IMR-90 (cell line): ENCODE data around the gene SOCS3. TPM values are rescaled to one million over a fixed set of nuclear protein-coding genes. Genes with fewer than 3 reads are reported as not detected.

Experiments
- ATAC-seq: fragments of 200-7000 bp; cut with Tn5 transposase; 2 replicates; pipeline ENCODE4 v1.9.1; 2020; ENCODE audit warnings: low read depth, mild to moderate bottlenecking, moderate library complexity
- BruUV-seq: library from RNA; stranded (reverse); fragments of 400-500 nt; replicated peaks from 2 replicates; lab custom pipeline; 2021; lab: Mats Ljungman, UMichigan
- CTCF ChIA-PET: fragments of 300-600 bp; formaldehyde crosslinking; extraction: SDS; loops from one replicate; lab custom pipeline; 2021; ENCODE audit warnings: antibody characterized with exemption; lab: Yijun Ruan, JAX
- POLR2A ChIA-PET: fragments of 300-600 bp; sonication (Branson Sonifier 250); formaldehyde crosslinking; loops from one replicate; lab custom pipeline; 2022; ENCODE audit warnings: antibody characterized with exemption; ENCODE audit not compliant: unreplicated experiment; lab: Charles Lee
- DNase-seq: peaks from one replicate; pipeline ENCODE4 v3.0.0; 2013
- H2AFZ ChIP-seq: replicated peaks from 2 replicates; pipeline ENCODE3; 2013; ENCODE audit warnings: low read length, mild to moderate bottlenecking; ENCODE audit not compliant: poor library complexity
- H2AK5ac ChIP-seq: 2 replicates; pipeline ENCODE4 v1.6.1; 2013; ENCODE audit warnings: low read depth, low read length, inconsistent platforms
- H2AK9ac ChIP-seq: replicated peaks from 2 replicates; pipeline ENCODE3; 2013; ENCODE audit warnings: mild to moderate bottlenecking, low read depth, low read length, moderate library complexity; ENCODE audit not compliant: poor library complexity
- H2BK120ac ChIP-seq: 2 replicates; pipeline ENCODE4 v1.6.1; 2013; ENCODE audit warnings: low read depth, low read length, inconsistent platforms
- H2BK15ac ChIP-seq: 3 replicates; pipeline ENCODE4 v1.6.1; 2013; ENCODE audit warnings: low read depth, low read length, inconsistent platforms
- H2BK20ac ChIP-seq: 2 replicates; pipeline ENCODE4 v1.6.1; 2013; ENCODE audit warnings: low read depth, mild to moderate bottlenecking, inconsistent platforms, low read length, moderate library complexity
- H2BK5ac ChIP-seq: 2 replicates; pipeline ENCODE4 v1.6.1; 2013; ENCODE audit warnings: mild to moderate bottlenecking, low read depth, low read length, inconsistent platforms; ENCODE audit not compliant: poor library complexity, severe bottlenecking
- H3K14ac ChIP-seq: replicated peaks from 2 replicates; pipeline ENCODE4 v1.6.1; 2013; ENCODE audit warnings: low read depth, low read length, inconsistent platforms
- H3K18ac ChIP-seq: 2 replicates; pipeline ENCODE4 v1.6.1; 2013; ENCODE audit warnings: low read depth, low read length, control low read depth
- H3K23ac ChIP-seq: 2 replicates; pipeline ENCODE4 v1.6.1; 2013; ENCODE audit warnings: low read depth, low read length, inconsistent platforms
- H3K27ac ChIP-seq: 2 replicates; pipeline ENCODE4 v1.5.1; 2013; ENCODE audit warnings: mild to moderate bottlenecking, control low read depth, low read length; ENCODE audit not compliant: insufficient read depth
- H3K27me3 ChIP-seq: 2 replicates; pipeline ENCODE4 v1.6.1; 2013; ENCODE audit warnings: low read length; ENCODE audit not compliant: control insufficient read depth, insufficient read depth
- H3K36me3 ChIP-seq: 2 replicates; pipeline ENCODE4 v1.6.1; 2013; ENCODE audit warnings: low read length, mixed read lengths; ENCODE audit not compliant: control insufficient read depth, insufficient read depth
- H3K4ac ChIP-seq: 2 replicates; pipeline ENCODE4 v1.6.1; 2013; ENCODE audit warnings: low read depth, low read length, inconsistent platforms
- H3K4me1 ChIP-seq: 2 replicates; pipeline ENCODE4 v1.6.1; 2013; ENCODE audit warnings: low read length, mixed read lengths; ENCODE audit not compliant: control insufficient read depth, insufficient read depth
- H3K4me2 ChIP-seq: 2 replicates; pipeline ENCODE4 v1.6.1; 2013; ENCODE audit warnings: low read depth, mild to moderate bottlenecking, control low read depth, low read length, moderate library complexity
- H3K4me3 ChIP-seq: 2 replicates; pipeline ENCODE4 v1.5.1; 2013; ENCODE audit warnings: low read depth, mild to moderate bottlenecking, control low read depth, low read length, moderate library complexity; ENCODE audit not compliant: insufficient read depth
- H3K56ac ChIP-seq: 2 replicates; pipeline ENCODE4 v1.6.1; 2013; ENCODE audit warnings: low read length, inconsistent platforms; ENCODE audit not compliant: insufficient read depth; ENCODE audit errors: extremely low read depth
- H3K79me1 ChIP-seq, 2 experiments: 2 replicates each; pipeline ENCODE4 v1.6.1; 2013; ENCODE audit warnings: low read length in 2 of 2, inconsistent platforms in 1 of 2, low read depth in 1 of 2
- H3K9ac ChIP-seq: 2 replicates; pipeline ENCODE4 v1.6.1; 2013; ENCODE audit warnings: low read depth, low read length, control low read depth
- H3K9me1 ChIP-seq: 2 replicates; pipeline ENCODE4 v1.6.1; 2013; ENCODE audit warnings: low read length, inconsistent platforms; ENCODE audit not compliant: insufficient read depth
- H3K9me3 ChIP-seq: 2 replicates; pipeline ENCODE4 v1.6.1; 2013; ENCODE audit warnings: low read length; ENCODE audit not compliant: control insufficient read depth, insufficient read depth
- H4K20me1 ChIP-seq: 2 replicates; pipeline ENCODE4 v1.6.1; 2013; ENCODE audit warnings: low read length, inconsistent platforms; ENCODE audit not compliant: insufficient read depth
- H4K5ac ChIP-seq: 2 replicates; pipeline ENCODE4 v1.6.1; 2013; ENCODE audit warnings: mild to moderate bottlenecking, low read depth, low read length, control low read depth
- H4K8ac ChIP-seq, 2 experiments: 2 replicates each; pipeline ENCODE4 v1.6.1; 2013; ENCODE audit warnings: low read depth in 2 of 2, low read length in 2 of 2, control low read depth in 1 of 2, inconsistent platforms in 1 of 2
- H4K91ac ChIP-seq: 2 replicates; pipeline ENCODE4 v1.6.1; 2013; ENCODE audit warnings: low read depth, low read length, inconsistent platforms; ENCODE audit not compliant: insufficient read depth
- BHLHE40 ChIP-seq: fragments of 150-350 bp; IDR thresholded peaks from 2 replicates; pipeline ENCODE4 v1.6.1; 2016; ENCODE audit warnings: mild to moderate bottlenecking, low read depth, low read length
- CHD1 ChIP-seq: IDR thresholded peaks from 2 replicates; pipeline ENCODE4 v1.6.1; 2012; ENCODE audit warnings: low read depth, low read length, improper control_type of control experiment
- FOS ChIP-seq: fragments of 150-350 bp; IDR thresholded peaks from 2 replicates; pipeline ENCODE4 v1.6.1; 2016; ENCODE audit warnings: low read depth, low read length
- MAFK ChIP-seq: IDR thresholded peaks from 2 replicates; pipeline ENCODE4 v1.6.1; 2012; ENCODE audit warnings: low read depth, low read length, improper control_type of control experiment
- MXI1 ChIP-seq: IDR thresholded peaks from 2 replicates; pipeline ENCODE4 v1.6.1; 2012; ENCODE audit warnings: low read depth, mild to moderate bottlenecking, low read length, moderate library complexity, borderline replicate concordance
- POLR2A ChIP-seq: IDR thresholded peaks from 2 replicates; pipeline ENCODE4 v1.6.1; 2012; ENCODE audit warnings: mild to moderate bottlenecking, low read depth, low read length
- RAD21 ChIP-seq: IDR thresholded peaks from 2 replicates; pipeline ENCODE4 v1.6.1; 2012; ENCODE audit warnings: low read length, improper control_type of control experiment
- RCOR1 ChIP-seq: IDR thresholded peaks from 2 replicates; pipeline ENCODE4 v1.6.1; 2012; ENCODE audit warnings: mild to moderate bottlenecking, low read length, improper control_type of control experiment; ENCODE audit not compliant: insufficient replicate concordance
- RFX5 ChIP-seq: IDR thresholded peaks from 2 replicates; pipeline ENCODE4 v1.8.0; 2012; ENCODE audit warnings: low read depth, mild to moderate bottlenecking, low read length, moderate library complexity
- SMC3 ChIP-seq: fragments of 150-350 bp; IDR thresholded peaks from 2 replicates; pipeline ENCODE4 v1.6.1; 2016; ENCODE audit warnings: low read depth, mild to moderate bottlenecking, antibody characterized with exemption, low read length, moderate library complexity
- WGBS, 2 experiments: methylation state at CpG; one replicate each; pipeline versions ENCODE4 v1.1.5 to v1.1.7; 2013; ENCODE audit warnings: missing lambda C conversion rate in 2 of 2; ENCODE audit not compliant: insufficient read length in 1 of 2; ENCODE audit errors: extremely low coverage in 2 of 2; 5-methylcytosine and 5-hydroxymethylcytosine counted together
- dilution Hi-C: fragments of 300-500 bp; cut with HindIII; formaldehyde crosslinking; loops from one replicate; pipeline ENCODE4 v1.14.3; 2018; ENCODE audit warnings: low sequenced_read_pairs; ENCODE audit not compliant: unreplicated experiment
- in situ Hi-C: fragments of 300-500 bp; cut with MboI; formaldehyde crosslinking; loops from 3 replicates; pipeline ENCODE4 v1.14.3; 2019; ENCODE audit warnings: low sequenced_read_pairs, inconsistent platforms, mixed read lengths
- intact Hi-C: fragments of 100-400 bp; cut with micrococcal nuclease; formaldehyde crosslinking; loops from 2 replicates; pipeline ENCODE4 v1.10.0; 2022
- polyA plus RNA-seq, 3 experiments: library from polyadenylated mRNA; depleted of rRNA; stranded (reverse); fragments of >200 nt; gene quantifications; 2 replicates each; pipeline ENCODE4 v1.2.3, GENCODE V29; 2012; ENCODE audit warnings: low replicate concordance in 1 of 3
- total RNA-seq: library from RNA; depleted of rRNA; stranded (reverse); fragments of >200 nt; gene quantifications from 2 replicates; pipeline ENCODE4 v1.2.3, GENCODE V29; 2012
- TF ChIP-seq, protein P1 (sequence below): fragments of 150-350 bp; IDR thresholded peaks from 2 replicates; pipeline ENCODE4 v1.6.1; 2017; ENCODE audit warnings: mild to moderate bottlenecking, antibody characterized with exemption, low read length, low read depth

The SOCS3 gene
- total and polyA plus RNA-seq, 2 of the 4 experiments (the other 2 are of a cell fraction), result 19.2 to 19.9 TPM

DNA sequence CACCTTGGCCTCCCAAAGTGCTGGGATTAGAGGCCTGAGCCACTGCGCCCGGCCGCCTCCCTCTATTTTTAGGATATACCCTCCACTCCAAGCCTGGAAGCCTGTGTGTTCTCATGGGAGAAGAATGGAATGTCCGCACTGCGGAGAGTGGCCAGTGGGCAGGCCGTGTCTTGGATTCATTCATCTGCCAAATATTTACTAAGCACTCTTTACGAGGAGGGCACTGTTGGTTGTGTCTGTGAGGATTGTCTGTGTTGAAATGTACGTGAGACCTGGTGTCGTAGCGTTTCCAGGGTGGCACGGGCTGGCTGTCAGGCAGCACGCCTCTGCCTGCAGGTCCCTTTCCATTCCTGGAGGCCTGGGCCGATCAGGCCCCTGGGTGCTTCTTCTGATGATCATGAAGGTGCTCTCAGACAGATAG lies 37.8 kb upstream of the SOCS3 start:
- no peak overlapping the region for H2BK5ac ChIP-seq
- peak overlapping the region; percentile 85 for H2AK9ac ChIP-seq
- no peak overlapping the region for H3K14ac ChIP-seq
- dilution Hi-C loops (no loop called here), in situ Hi-C loops (no loop called here), intact Hi-C loops (no loop called here)
- no peak overlapping the region for H3K4me2 ChIP-seq
- no peak overlapping the region; the same call in 1 of the 2 replicates for H4K91ac ChIP-seq
- H3K79me1 ChIP-seq, result peaks cover 48 to 87% of the 10 kb centered on the region in 2 experiments
- no peak overlapping the region for H2AFZ ChIP-seq
- H2AK5ac ChIP-seq, result peak overlapping the region; percentile 43
- peaks cover 64% of the 10 kb centered on the region for H3K36me3 ChIP-seq
- H3K23ac ChIP-seq, result no peak overlapping the region
- TF ChIP-seq RFX5 (no peak), RAD21 (no peak), MXI1 (no peak), MAFK (no peak), RCOR1 (no peak), SMC3 (no peak), BHLHE40 (no peak), CHD1 (no peak), POLR2A (no peak), FOS (no peak)
- TF ChIP-seq, protein P1, sequence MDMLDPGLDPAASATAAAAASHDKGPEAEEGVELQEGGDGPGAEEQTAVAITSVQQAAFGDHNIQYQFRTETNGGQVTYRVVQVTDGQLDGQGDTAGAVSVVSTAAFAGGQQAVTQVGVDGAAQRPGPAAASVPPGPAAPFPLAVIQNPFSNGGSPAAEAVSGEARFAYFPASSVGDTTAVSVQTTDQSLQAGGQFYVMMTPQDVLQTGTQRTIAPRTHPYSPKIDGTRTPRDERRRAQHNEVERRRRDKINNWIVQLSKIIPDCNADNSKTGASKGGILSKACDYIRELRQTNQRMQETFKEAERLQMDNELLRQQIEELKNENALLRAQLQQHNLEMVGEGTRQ, result no peak
- ChIA-PET CTCF (interaction anchor here (1.4 kb wide), 1 partner anchor 9 kb away, joined by 3 read pairs; no protein-coding TSS in a partner anchor), POLR2A (no interaction called here)
- H3K4ac ChIP-seq, result no peak overlapping the region
- H2BK15ac ChIP-seq, result no peak overlapping the region; the same call in 2 of the 3 replicates
- peaks cover 12% of the 10 kb centered on the region; the same call in 1 of the 2 replicates for H3K4me1 ChIP-seq
- DNase-seq (peak; percentile 40), ATAC-seq (peak; percentile 50)
- BruUV-seq, result no TSS peak
- H3K18ac ChIP-seq, result no peak overlapping the region
- no peaks in the 10 kb centered on the region for H3K9me3 ChIP-seq
- no peak overlapping the region for H4K5ac ChIP-seq
- no peak overlapping the region; the same call in 1 of the 2 replicates for H3K27ac ChIP-seq
- no peak overlapping the region for H2BK120ac ChIP-seq
- no peak overlapping the region for H4K8ac ChIP-seq
- H3K4me3 ChIP-seq, result no peak overlapping the region
- H2BK20ac ChIP-seq, result 0 out of 2 replicates have a peak overlapping the region, but pooled peaks have one; percentile 19
- no peak overlapping the region for H3K9ac ChIP-seq
- peaks cover 43% of the 10 kb centered on the region for H3K9me1 ChIP-seq
- peaks cover 31% of the 10 kb centered on the region for H4K20me1 ChIP-seq
- WGBS, 2 experiments, result 86% methylated on average over 4 of the region's 13 CpGs; no CpG with 5 or more reads in 1 of the 2 experiments
- no peak overlapping the region for H3K56ac ChIP-seq
- H3K27me3 ChIP-seq, result no peaks in the 10 kb centered on the region
